MM.1S (cell line): ENCODE measurements around the gene TCERG1L.

Source experiments
- CTCF ChIP-seq: fragments of 300-600 bp; sonication (generic); IDR thresholded peaks from 2 replicates; pipeline ENCODE4 v1.5.1; 2016; ENCODE audit warnings: antibody characterized with exemption, low read length, mixed read lengths
- EZH2 ChIP-seq: fragments of 300-600 bp; sonication (generic); optimal IDR thresholded peaks from 2 replicates; pipeline ENCODE3; 2017; ENCODE audit warnings: low read depth, mild to moderate bottlenecking, antibody characterized with exemption, low read length, mixed read lengths
- EZH2phosphoT487 ChIP-seq: fragments of 300-600 bp; sonication (generic); IDR thresholded peaks from 2 replicates; pipeline ENCODE4 v1.6.1; 2018; ENCODE audit warnings: antibody characterized with exemption, low read length

GRCh38 chr10:131095313-131095580, 216.3 kb downstream of the TCERG1L start:
- TF ChIP-seq EZH2phosphoT487 = no peak
- no peak for TF ChIP-seq CTCF
- TF ChIP-seq EZH2 = no peak
